ENCODE data around the gene NFIA. TPM values are rescaled to one million over a fixed set of nuclear protein-coding genes. Genes with fewer than 3 reads are reported as not detected.

The NFIA gene
- total and polyA plus RNA-seq, 4 experiments from 2014 or later, result 5.1 to 7.3 (median 6.7) TPM

DNA sequence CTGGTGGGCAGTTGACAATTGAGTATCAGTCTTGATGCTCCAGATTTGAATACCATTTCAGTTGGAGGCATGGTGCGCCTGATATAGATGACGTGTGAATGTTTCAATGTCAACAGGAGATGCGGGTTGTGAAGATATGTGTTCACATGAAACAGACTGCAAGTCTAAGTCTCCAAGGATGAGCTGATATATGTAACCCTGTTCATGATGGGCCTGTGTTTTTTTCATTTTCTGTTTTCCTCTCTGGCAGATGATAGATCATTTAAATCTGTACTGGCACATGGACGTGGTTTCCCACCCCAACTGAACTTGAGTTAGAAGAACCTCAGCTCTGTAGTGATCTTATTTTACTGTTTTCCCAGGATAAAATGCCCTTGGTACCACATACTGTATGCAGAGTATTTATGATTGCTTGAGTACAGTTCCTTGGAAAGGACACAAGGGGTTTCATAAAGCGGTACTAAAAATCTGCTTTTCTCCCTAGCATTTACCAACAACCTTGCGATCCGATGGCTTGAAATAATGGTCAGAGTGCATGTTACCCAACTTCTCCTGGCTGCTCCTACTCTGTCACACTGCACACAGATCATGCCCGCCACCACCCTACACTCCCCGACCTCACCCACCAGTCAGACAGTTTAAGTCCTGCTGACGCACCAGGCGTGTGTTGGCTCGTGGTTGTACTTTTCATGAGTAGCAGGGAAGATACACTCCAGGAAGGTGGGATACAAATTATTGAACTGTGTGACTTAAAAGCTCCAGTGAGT lies 131.1 kb downstream of the NFIA start:
- Mint-ChIP-seq H3K9me3 (no peaks in the 10 kb centered on the region), H3K4me1 (no peaks in the 10 kb centered on the region), H3K27ac (no peak overlapping the region), H3K36me3 (no peaks in the 10 kb centered on the region), H3K27me3 (no peaks in the 10 kb centered on the region), H3K4me3 (no peak overlapping the region)
- no peak for DNase-seq
- no peaks in the 10 kb centered on the region for H3K27me3 ChIP-seq (ENCODE audit: insufficient read depth, low read length)
- ChIA-PET CTCF (ENCODE audit: partially characterized antibody) (interaction anchor here (1.4 to 1.7 kb wide), 2 partner anchors 9 to 163 kb away, joined by 6 to 8 read pairs; no protein-coding TSS in a partner anchor), POLR2A (ENCODE audit: partially characterized antibody) (no interaction called here)
- H3K36me3 ChIP-seq (ENCODE audit: insufficient read depth, low read length), result no peaks in the 10 kb centered on the region
- H3K9me3 ChIP-seq (ENCODE audit: control insufficient read depth in 1 of 2, low read length in 2 of 2), result no peaks in the 10 kb centered on the region
- H3K4me3 ChIP-seq (ENCODE audit: low read length in 2 of 2), result no peak overlapping the region
- H3K4me1 ChIP-seq (ENCODE audit: insufficient read depth, low read length), result no peaks in the 10 kb centered on the region
- H3K27ac ChIP-seq (ENCODE audit: low read depth, low read length), result no peak overlapping the region
- intact Hi-C loops (cut with micrococcal nuclease), result no loop called here

DNA sequence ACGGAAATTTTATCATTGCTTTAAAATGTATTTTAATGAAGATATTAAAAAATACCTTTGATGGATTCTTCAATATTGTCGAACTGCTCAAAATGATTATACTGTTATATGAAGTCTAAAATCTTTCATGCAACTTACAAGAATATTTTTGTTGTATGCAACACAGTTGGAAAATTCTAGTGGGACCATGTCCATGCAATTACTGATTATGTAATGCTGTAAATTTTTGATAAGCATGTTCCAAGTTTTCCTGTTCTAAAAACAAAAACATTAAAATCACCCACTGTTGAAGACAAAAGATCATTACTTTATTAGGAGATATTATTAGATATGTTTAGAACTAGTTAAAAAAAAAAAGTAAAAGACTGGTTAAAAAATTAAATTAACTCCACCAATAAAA lies 132.8 kb downstream of the NFIA start:
- CTCF ChIA-PET (ENCODE audit: partially characterized antibody), result no interaction called here
- H3K9me3 ChIP-seq (ENCODE audit: control insufficient read depth in 1 of 2, low read length in 2 of 2), result no peaks in the 10 kb centered on the region
- H3K4me1 ChIP-seq (ENCODE audit: insufficient read depth, low read length), result no peaks in the 10 kb centered on the region
- H3K27ac Mint-ChIP-seq, result no peak overlapping the region
- no peaks in the 10 kb centered on the region for H3K27me3 ChIP-seq (ENCODE audit: insufficient read depth, low read length)
- POLR2A ChIA-PET (ENCODE audit: partially characterized antibody), result no interaction called here
- H3K4me3 Mint-ChIP-seq, result no peak overlapping the region
- no peaks in the 10 kb centered on the region for H3K36me3 Mint-ChIP-seq
- intact Hi-C loops (cut with micrococcal nuclease), result no loop called here
- H3K27ac ChIP-seq (ENCODE audit: low read depth, low read length), result no peak overlapping the region
- H3K4me1 Mint-ChIP-seq, result no peaks in the 10 kb centered on the region
- no peaks in the 10 kb centered on the region for H3K27me3 Mint-ChIP-seq
- DNase-seq, result no peak
- no peaks in the 10 kb centered on the region for H3K9me3 Mint-ChIP-seq
- H3K36me3 ChIP-seq (ENCODE audit: insufficient read depth, low read length), result no peaks in the 10 kb centered on the region
- H3K4me3 ChIP-seq (ENCODE audit: low read length in 2 of 2), result no peak overlapping the region

DNA sequence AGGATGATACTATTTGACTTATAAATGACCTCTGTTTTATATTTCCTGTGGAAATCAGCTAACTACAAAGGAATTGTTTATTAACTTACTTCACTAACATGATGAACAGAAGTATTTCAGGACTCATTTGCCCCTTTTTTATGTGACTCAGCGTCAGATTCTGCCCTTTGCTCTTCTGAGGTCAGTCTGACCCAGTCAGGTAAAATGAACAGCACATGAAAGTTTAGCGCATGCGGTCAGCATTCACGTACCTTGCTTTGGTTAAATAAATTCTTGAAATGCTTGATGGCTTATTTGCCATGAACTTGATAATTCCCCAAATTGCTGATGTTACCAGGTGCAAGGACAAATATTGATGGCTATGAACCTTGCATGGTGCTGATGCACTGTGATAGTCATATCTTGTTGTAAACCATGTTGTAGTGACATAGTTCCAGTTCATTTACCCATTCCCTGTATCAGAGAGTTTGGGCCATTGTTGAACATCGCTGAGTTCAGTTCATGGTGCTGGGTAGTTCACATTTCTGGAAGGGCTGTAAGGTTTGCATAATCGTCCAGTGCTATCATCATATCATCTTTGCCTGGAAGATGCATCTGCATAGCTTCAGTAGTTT lies 133.4 kb downstream of the NFIA start:
- no peaks in the 10 kb centered on the region for H3K9me3 ChIP-seq (ENCODE audit: control insufficient read depth in 1 of 2, low read length in 2 of 2)
- H3K4me1 Mint-ChIP-seq, result no peaks in the 10 kb centered on the region
- H3K4me1 ChIP-seq (ENCODE audit: insufficient read depth, low read length), result no peaks in the 10 kb centered on the region
- H3K27me3 ChIP-seq (ENCODE audit: insufficient read depth, low read length), result no peaks in the 10 kb centered on the region
- ChIA-PET CTCF (ENCODE audit: partially characterized antibody) (no interaction called here), POLR2A (ENCODE audit: partially characterized antibody) (no interaction called here)
- no peaks in the 10 kb centered on the region for H3K36me3 ChIP-seq (ENCODE audit: insufficient read depth, low read length)
- DNase-seq, result no peak
- no peaks in the 10 kb centered on the region for H3K36me3 Mint-ChIP-seq
- intact Hi-C loops (cut with micrococcal nuclease), result no loop called here
- no peaks in the 10 kb centered on the region for H3K9me3 Mint-ChIP-seq
- H3K4me3 ChIP-seq (ENCODE audit: low read length in 2 of 2), result no peak overlapping the region
- H3K27me3 Mint-ChIP-seq, result no peaks in the 10 kb centered on the region
- no peak overlapping the region for H3K4me3 Mint-ChIP-seq
- no peak overlapping the region for H3K27ac Mint-ChIP-seq
- H3K27ac ChIP-seq (ENCODE audit: low read depth, low read length), result no peak overlapping the region

DNA sequence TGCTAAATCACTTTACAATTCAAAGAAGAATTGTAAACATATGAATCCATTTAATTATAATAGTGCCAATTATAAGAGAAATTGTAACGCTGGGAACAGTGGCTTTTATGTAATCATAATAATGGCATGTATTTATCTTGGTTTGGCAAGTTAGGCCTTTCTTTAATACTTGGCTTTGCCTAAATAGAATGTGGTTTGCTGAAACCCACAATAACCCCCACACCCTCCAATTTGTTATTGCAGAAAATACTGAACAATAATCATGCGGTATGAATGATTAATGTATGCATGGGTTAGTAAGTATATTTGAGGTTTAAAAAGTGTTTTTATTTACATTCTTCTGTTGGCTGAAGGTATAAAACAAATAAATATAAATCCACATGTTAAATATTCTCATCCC lies 138.2 kb downstream of the NFIA start:
- H3K27ac ChIP-seq (ENCODE audit: low read depth, low read length), result no peak overlapping the region
- no peaks in the 10 kb centered on the region for H3K27me3 Mint-ChIP-seq
- no peak for DNase-seq
- no peaks in the 10 kb centered on the region for H3K9me3 Mint-ChIP-seq
- no peaks in the 10 kb centered on the region for H3K36me3 ChIP-seq (ENCODE audit: insufficient read depth, low read length)
- no peaks in the 10 kb centered on the region for H3K9me3 ChIP-seq (ENCODE audit: control insufficient read depth in 1 of 2, low read length in 2 of 2)
- POLR2A ChIA-PET (ENCODE audit: partially characterized antibody), result no interaction called here
- H3K4me3 ChIP-seq (ENCODE audit: low read length in 2 of 2), result no peak overlapping the region
- H3K27me3 ChIP-seq (ENCODE audit: insufficient read depth, low read length), result no peaks in the 10 kb centered on the region
- no peak overlapping the region for H3K27ac Mint-ChIP-seq
- intact Hi-C loops (cut with micrococcal nuclease), result no loop called here
- H3K36me3 Mint-ChIP-seq, result no peaks in the 10 kb centered on the region
- H3K4me1 ChIP-seq (ENCODE audit: insufficient read depth, low read length), result no peaks in the 10 kb centered on the region
- CTCF ChIA-PET (ENCODE audit: partially characterized antibody), result interaction anchor here (3.7 kb wide), 1 partner anchor 170 kb away, joined by 15 read pairs; no protein-coding TSS in a partner anchor
- no peak overlapping the region for H3K4me3 Mint-ChIP-seq
- no peaks in the 10 kb centered on the region for H3K4me1 Mint-ChIP-seq

DNA sequence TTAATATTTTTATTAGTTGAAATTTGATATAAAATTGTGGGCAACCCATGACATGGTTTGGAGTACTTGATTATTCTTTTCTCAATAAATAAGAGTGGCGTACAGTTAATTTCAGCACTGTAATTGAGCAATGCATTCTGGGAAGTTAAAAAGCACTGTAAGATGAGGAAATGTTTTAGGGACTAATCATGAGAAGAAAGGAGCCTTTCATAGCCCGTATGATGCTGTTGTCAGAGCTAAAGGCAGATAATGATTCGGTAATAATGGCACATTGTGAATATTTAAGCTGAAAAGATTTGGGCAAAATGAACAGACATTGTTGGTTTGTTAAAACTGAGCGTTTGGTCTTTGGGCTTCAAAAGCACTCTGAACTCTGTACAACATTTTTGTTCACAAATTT lies 139.3 kb downstream of the NFIA start:
- H3K27me3 ChIP-seq (ENCODE audit: insufficient read depth, low read length), result no peaks in the 10 kb centered on the region
- ChIA-PET POLR2A (ENCODE audit: partially characterized antibody) (no interaction called here), CTCF (ENCODE audit: partially characterized antibody) (interaction anchor here (1.9 to 3.7 kb wide), 2 partner anchors 9 to 172 kb away, joined by 6 to 15 read pairs; no protein-coding TSS in a partner anchor)
- Mint-ChIP-seq H3K4me1 (no peaks in the 10 kb centered on the region), H3K27me3 (no peaks in the 10 kb centered on the region), H3K36me3 (no peaks in the 10 kb centered on the region), H3K4me3 (no peak overlapping the region), H3K27ac (no peak overlapping the region), H3K9me3 (no peaks in the 10 kb centered on the region)
- H3K4me3 ChIP-seq (ENCODE audit: low read length in 2 of 2), result no peak overlapping the region
- H3K9me3 ChIP-seq (ENCODE audit: control insufficient read depth in 1 of 2, low read length in 2 of 2), result no peaks in the 10 kb centered on the region
- intact Hi-C loops (cut with micrococcal nuclease), result no loop called here
- DNase-seq, result no peak
- H3K36me3 ChIP-seq (ENCODE audit: insufficient read depth, low read length), result no peaks in the 10 kb centered on the region
- H3K27ac ChIP-seq (ENCODE audit: low read depth, low read length), result no peak overlapping the region
- H3K4me1 ChIP-seq (ENCODE audit: insufficient read depth, low read length), result no peaks in the 10 kb centered on the region

DNA sequence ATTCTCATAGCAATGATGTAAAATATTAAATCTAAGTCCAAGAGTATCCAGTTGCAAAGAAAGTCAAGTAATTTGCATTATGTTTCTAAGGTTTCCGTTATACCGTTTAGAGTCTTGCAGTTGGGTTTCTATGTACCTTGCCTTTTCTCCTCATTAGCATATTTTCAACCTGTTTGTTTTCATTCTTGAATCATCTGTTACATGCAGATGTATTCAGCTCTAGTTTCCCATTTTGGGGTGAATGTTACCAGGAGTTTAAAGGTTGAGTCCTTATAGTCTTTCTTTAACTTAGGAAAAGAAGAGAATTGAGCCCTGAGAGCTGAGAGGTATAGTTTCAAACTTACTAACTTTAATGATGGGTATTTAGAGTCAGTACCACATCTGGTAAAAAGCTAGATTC lies 139.9 kb downstream of the NFIA start:
- no peaks in the 10 kb centered on the region for H3K36me3 ChIP-seq (ENCODE audit: insufficient read depth, low read length)
- H3K27me3 ChIP-seq (ENCODE audit: insufficient read depth, low read length), result no peaks in the 10 kb centered on the region
- ChIA-PET CTCF (ENCODE audit: partially characterized antibody) (interaction anchor here (1.9 to 3.7 kb wide), 2 partner anchors 10 to 172 kb away, joined by 6 to 15 read pairs; no protein-coding TSS in a partner anchor), POLR2A (ENCODE audit: partially characterized antibody) (no interaction called here)
- H3K36me3 Mint-ChIP-seq, result no peaks in the 10 kb centered on the region
- no peak for DNase-seq
- no peak overlapping the region for H3K27ac Mint-ChIP-seq
- no peaks in the 10 kb centered on the region for H3K9me3 ChIP-seq (ENCODE audit: control insufficient read depth in 1 of 2, low read length in 2 of 2)
- intact Hi-C loops (cut with micrococcal nuclease), result no loop called here
- H3K4me3 Mint-ChIP-seq, result no peak overlapping the region
- H3K4me3 ChIP-seq (ENCODE audit: low read length in 2 of 2), result no peak overlapping the region
- H3K27ac ChIP-seq (ENCODE audit: low read depth, low read length), result no peak overlapping the region
- no peaks in the 10 kb centered on the region for H3K4me1 ChIP-seq (ENCODE audit: insufficient read depth, low read length)
- H3K4me1 Mint-ChIP-seq, result no peaks in the 10 kb centered on the region
- no peaks in the 10 kb centered on the region for H3K27me3 Mint-ChIP-seq
- H3K9me3 Mint-ChIP-seq, result no peaks in the 10 kb centered on the region

DNA sequence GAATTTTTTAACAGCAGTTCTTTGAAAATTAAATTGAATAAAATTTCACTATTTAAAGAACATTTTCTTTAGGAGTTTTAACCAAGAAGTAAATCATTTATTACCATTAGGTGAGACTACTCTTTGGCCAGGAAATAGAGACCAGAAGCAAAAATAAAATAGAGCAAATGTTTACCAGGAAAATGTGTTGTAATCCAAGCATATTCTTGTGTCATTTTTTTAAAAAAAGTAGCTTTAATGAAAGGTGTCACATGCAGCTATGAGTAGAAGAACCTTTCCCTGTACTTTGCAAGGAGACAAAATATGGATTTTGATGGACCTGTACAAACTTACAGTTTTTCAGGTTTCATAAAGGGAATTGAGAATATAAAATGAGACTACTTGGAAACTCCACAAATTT lies 140.8 kb downstream of the NFIA start:
- H3K4me3 ChIP-seq (ENCODE audit: low read length in 2 of 2), result no peak overlapping the region
- no peaks in the 10 kb centered on the region for H3K36me3 Mint-ChIP-seq
- intact Hi-C loops (cut with micrococcal nuclease), result no loop called here
- H3K27me3 Mint-ChIP-seq, result no peaks in the 10 kb centered on the region
- H3K27me3 ChIP-seq (ENCODE audit: insufficient read depth, low read length), result no peaks in the 10 kb centered on the region
- no peak overlapping the region for H3K27ac ChIP-seq (ENCODE audit: low read depth, low read length)
- no peak for DNase-seq
- ChIA-PET POLR2A (ENCODE audit: partially characterized antibody) (no interaction called here), CTCF (ENCODE audit: partially characterized antibody) (interaction anchor here (1.9 to 3.7 kb wide), 2 partner anchors 11 to 173 kb away, joined by 6 to 15 read pairs; no protein-coding TSS in a partner anchor)
- H3K4me3 Mint-ChIP-seq, result no peak overlapping the region
- no peaks in the 10 kb centered on the region for H3K9me3 Mint-ChIP-seq
- no peaks in the 10 kb centered on the region for H3K4me1 Mint-ChIP-seq
- no peaks in the 10 kb centered on the region for H3K4me1 ChIP-seq (ENCODE audit: insufficient read depth, low read length)
- H3K27ac Mint-ChIP-seq, result no peak overlapping the region
- no peaks in the 10 kb centered on the region for H3K36me3 ChIP-seq (ENCODE audit: insufficient read depth, low read length)
- H3K9me3 ChIP-seq (ENCODE audit: control insufficient read depth in 1 of 2, low read length in 2 of 2), result no peaks in the 10 kb centered on the region

Measured in CD4-positive, alpha-beta memory T cell (primary cell).